ENCODE measurements around the gene FGD6.

FGD6 gene

DNA sequence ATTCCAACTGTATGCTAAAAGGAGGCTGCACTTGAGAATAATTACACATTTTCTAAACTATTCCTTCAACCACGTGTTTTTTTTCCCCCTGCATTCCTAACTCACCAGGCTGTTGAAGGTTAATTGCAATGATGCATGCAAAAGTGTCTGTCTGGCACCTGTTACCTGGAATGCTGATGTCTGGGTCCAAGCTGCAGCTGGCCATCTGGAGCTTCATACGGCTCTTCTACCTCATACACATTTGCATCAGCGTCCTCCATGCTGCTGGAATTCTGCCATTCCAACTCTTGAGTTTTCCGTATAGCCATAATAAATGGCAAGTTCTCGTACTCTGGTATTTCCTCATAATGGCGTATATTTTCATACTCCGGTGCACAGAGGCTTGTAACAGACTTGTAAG, 8.6 kb downstream of the FGD6 start (continued):
- TF ChIP-seq, protein P1, sequence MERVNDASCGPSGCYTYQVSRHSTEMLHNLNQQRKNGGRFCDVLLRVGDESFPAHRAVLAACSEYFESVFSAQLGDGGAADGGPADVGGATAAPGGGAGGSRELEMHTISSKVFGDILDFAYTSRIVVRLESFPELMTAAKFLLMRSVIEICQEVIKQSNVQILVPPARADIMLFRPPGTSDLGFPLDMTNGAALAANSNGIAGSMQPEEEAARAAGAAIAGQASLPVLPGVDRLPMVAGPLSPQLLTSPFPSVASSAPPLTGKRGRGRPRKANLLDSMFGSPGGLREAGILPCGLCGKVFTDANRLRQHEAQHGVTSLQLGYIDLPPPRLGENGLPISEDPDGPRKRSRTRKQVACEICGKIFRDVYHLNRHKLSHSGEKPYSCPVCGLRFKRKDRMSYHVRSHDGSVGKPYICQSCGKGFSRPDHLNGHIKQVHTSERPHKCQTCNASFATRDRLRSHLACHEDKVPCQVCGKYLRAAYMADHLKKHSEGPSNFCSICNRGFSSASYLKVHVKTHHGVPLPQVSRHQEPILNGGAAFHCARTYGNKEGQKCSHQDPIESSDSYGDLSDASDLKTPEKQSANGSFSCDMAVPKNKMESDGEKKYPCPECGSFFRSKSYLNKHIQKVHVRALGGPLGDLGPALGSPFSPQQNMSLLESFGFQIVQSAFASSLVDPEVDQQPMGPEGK (CRISPR knock-in tag; IDR thresholded peaks at IDR 0.05; ENCODE audit: borderline replicate concordance) = no peak
- no peak for TF ChIP-seq ZNF565 (CRISPR knock-in tag; conservative IDR thresholded peaks at IDR 0.05; ENCODE audit: low read depth)
- no peak for TF ChIP-seq ZNF8 (CRISPR knock-in tag; IDR thresholded peaks at IDR 0.05)
- TF ChIP-seq, protein P2, sequence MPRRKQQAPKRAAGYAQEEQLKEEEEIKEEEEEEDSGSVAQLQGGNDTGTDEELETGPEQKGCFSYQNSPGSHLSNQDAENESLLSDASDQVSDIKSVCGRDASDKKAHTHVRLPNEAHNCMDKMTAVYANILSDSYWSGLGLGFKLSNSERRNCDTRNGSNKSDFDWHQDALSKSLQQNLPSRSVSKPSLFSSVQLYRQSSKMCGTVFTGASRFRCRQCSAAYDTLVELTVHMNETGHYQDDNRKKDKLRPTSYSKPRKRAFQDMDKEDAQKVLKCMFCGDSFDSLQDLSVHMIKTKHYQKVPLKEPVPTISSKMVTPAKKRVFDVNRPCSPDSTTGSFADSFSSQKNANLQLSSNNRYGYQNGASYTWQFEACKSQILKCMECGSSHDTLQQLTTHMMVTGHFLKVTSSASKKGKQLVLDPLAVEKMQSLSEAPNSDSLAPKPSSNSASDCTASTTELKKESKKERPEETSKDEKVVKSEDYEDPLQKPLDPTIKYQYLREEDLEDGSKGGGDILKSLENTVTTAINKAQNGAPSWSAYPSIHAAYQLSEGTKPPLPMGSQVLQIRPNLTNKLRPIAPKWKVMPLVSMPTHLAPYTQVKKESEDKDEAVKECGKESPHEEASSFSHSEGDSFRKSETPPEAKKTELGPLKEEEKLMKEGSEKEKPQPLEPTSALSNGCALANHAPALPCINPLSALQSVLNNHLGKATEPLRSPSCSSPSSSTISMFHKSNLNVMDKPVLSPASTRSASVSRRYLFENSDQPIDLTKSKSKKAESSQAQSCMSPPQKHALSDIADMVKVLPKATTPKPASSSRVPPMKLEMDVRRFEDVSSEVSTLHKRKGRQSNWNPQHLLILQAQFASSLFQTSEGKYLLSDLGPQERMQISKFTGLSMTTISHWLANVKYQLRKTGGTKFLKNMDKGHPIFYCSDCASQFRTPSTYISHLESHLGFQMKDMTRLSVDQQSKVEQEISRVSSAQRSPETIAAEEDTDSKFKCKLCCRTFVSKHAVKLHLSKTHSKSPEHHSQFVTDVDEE (CRISPR knock-in tag; IDR thresholded peaks at IDR 0.05) = no peak
- TF ChIP-seq RARB (CRISPR knock-in tag; IDR thresholded peaks at IDR 0.05) = no peak

- no peak for ATAC-seq
- TF ChIP-seq ISL1 (CRISPR knock-in tag; IDR thresholded peaks at IDR 0.05) = no peak
- TF ChIP-seq, protein P2 (CRISPR knock-in tag; IDR thresholded peaks at IDR 0.05) = no peak
- no peak for TF ChIP-seq BACH2 (CRISPR knock-in tag; IDR thresholded peaks at IDR 0.05; ENCODE audit: borderline replicate concordance)
- no peak for TF ChIP-seq ZNF565 (CRISPR knock-in tag; conservative IDR thresholded peaks at IDR 0.05; ENCODE audit: low read depth)
- TF ChIP-seq CSDC2 (CRISPR knock-in tag; IDR thresholded peaks at IDR 0.05) = no peak
- TF ChIP-seq, protein P3, sequence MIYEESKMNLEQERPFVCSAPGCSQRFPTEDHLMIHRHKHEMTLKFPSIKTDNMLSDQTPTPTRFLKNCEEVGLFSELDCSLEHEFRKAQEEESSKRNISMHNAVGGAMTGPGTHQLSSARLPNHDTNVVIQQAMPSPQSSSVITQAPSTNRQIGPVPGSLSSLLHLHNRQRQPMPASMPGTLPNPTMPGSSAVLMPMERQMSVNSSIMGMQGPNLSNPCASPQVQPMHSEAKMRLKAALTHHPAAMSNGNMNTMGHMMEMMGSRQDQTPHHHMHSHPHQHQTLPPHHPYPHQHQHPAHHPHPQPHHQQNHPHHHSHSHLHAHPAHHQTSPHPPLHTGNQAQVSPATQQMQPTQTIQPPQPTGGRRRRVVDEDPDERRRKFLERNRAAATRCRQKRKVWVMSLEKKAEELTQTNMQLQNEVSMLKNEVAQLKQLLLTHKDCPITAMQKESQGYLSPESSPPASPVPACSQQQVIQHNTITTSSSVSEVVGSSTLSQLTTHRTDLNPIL (CRISPR knock-in tag; IDR thresholded peaks at IDR 0.05; ENCODE audit: low read depth) = no peak
- TF ChIP-seq, protein P4, sequence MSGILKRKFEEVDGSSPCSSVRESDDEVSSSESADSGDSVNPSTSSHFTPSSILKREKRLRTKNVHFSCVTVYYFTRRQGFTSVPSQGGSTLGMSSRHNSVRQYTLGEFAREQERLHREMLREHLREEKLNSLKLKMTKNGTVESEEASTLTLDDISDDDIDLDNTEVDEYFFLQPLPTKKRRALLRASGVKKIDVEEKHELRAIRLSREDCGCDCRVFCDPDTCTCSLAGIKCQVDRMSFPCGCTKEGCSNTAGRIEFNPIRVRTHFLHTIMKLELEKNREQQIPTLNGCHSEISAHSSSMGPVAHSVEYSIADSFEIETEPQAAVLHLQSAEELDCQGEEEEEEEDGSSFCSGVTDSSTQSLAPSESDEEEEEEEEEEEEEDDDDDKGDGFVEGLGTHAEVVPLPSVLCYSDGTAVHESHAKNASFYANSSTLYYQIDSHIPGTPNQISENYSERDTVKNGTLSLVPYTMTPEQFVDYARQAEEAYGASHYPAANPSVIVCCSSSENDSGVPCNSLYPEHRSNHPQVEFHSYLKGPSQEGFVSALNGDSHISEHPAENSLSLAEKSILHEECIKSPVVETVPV (CRISPR knock-in tag; IDR thresholded peaks at IDR 0.05) = no peak
- TF ChIP-seq TCF4 (CRISPR knock-in tag; IDR thresholded peaks at IDR 0.05; ENCODE audit: borderline replicate concordance) = no peak
- no peak for TF ChIP-seq ZFP30 (CRISPR knock-in tag; IDR thresholded peaks at IDR 0.05)
These were observed 9.9 kb downstream of the FGD6 start for GRCh38 chr12:95207407-95207806.

DNA sequence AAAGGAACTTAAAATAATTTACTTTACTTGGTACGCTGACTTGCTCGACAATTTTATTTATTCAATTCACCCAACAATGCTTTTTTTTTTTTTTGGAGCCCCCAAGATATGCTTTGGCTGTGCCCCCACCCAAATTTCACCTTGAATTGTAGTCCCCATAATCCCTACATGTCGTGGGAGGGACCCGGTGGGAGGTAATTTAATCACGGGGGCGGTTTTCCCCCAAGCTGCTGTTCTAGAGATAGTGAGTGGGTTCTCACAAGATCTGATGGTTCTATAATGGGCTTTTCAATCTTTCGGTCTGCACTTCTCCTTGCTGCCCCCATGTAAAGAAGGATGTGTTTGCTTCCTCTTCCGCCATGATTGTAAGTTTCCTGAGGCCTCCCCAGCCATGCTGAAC, 10.4 kb downstream of the FGD6 start:
- no peak for ATAC-seq
- TF ChIP-seq, protein P4 (CRISPR knock-in tag; IDR thresholded peaks at IDR 0.05) = no peak
- TF ChIP-seq BACH2 (CRISPR knock-in tag; IDR thresholded peaks at IDR 0.05; ENCODE audit: borderline replicate concordance) (no peak), ARNTL (CRISPR knock-in tag; IDR thresholded peaks at IDR 0.05; ENCODE audit: borderline replicate concordance, low read depth) (no peak), ZFP30 (CRISPR knock-in tag; IDR thresholded peaks at IDR 0.05) (no peak), SNAI2 (CRISPR knock-in tag; IDR thresholded peaks at IDR 0.05) (no peak), PPARA (CRISPR knock-in tag; IDR thresholded peaks at IDR 0.05; ENCODE audit: borderline replicate concordance) (no peak), GLIS3 (CRISPR knock-in tag; IDR thresholded peaks at IDR 0.05) (no peak), ZNF8 (CRISPR knock-in tag; IDR thresholded peaks at IDR 0.05) (no peak), TOX (CRISPR knock-in tag; IDR thresholded peaks at IDR 0.05; ENCODE audit: borderline replicate concordance) (no peak), CSDC2 (CRISPR knock-in tag; IDR thresholded peaks at IDR 0.05) (no peak), TCF4 (CRISPR knock-in tag; IDR thresholded peaks at IDR 0.05; ENCODE audit: borderline replicate concordance) (no peak)
- TF ChIP-seq, protein P3 (CRISPR knock-in tag; IDR thresholded peaks at IDR 0.05; ENCODE audit: low read depth) = no peak
- TF ChIP-seq, protein P2 (CRISPR knock-in tag; IDR thresholded peaks at IDR 0.05) = no peak
